SK-N-MC (cell line): ENCODE data around the gene TMEM60.

Experiments used
- DNase-seq: peaks from one replicate; pipeline ENCODE4 v3.0.0-alpha.2; 2011; ENCODE audit warnings: low read depth, low spot score
- H3K27ac ChIP-seq: fragments of 200-600 bp; sonication (generic); 2 replicates; pipeline ENCODE4 v1.5.1; 2016; ENCODE audit warnings: mixed run types
- H3K36me3 ChIP-seq: fragments of 200-600 bp; sonication (generic); 2 replicates; pipeline ENCODE4 v1.6.1; 2017; ENCODE audit warnings: antibody characterized with exemption, low read length, mixed read lengths; ENCODE audit not compliant: insufficient read depth
- H3K4me3 ChIP-seq: fragments of 200-600 bp; sonication (generic); 2 replicates; pipeline ENCODE4 v1.5.1; 2016
- H3K9ac ChIP-seq: fragments of 200-600 bp; sonication (generic); 2 replicates; pipeline ENCODE4 v1.8.0; 2017; ENCODE audit warnings: mixed run types, mixed read lengths; ENCODE audit not compliant: insufficient read length
- H3K9me3 ChIP-seq: fragments of 200-600 bp; sonication (generic); 2 replicates; pipeline ENCODE4 v1.6.1; 2017; ENCODE audit warnings: low read depth, mild to moderate bottlenecking, antibody characterized with exemption, low read length, moderate library complexity, mixed read lengths
- EZH2 ChIP-seq: fragments of 200-600 bp; sonication (generic); IDR thresholded peaks from one replicate; pipeline ENCODE4 v1.6.1; 2017; ENCODE audit warnings: antibody characterized with exemption
- FOXP2 ChIP-seq: optimal IDR thresholded peaks from 2 replicates; pipeline ENCODE3; 2011; ENCODE audit warnings: mild to moderate bottlenecking, moderate library complexity; ENCODE audit not compliant: insufficient read depth; ENCODE audit errors: extremely low read length, control extremely low read depth
- POLR2AphosphoS5 ChIP-seq: IDR thresholded peaks from 2 replicates; pipeline ENCODE4 v1.6.1; 2012; ENCODE audit warnings: mild to moderate bottlenecking, low read depth, low read length, borderline replicate concordance

TMEM60 gene

DNA sequence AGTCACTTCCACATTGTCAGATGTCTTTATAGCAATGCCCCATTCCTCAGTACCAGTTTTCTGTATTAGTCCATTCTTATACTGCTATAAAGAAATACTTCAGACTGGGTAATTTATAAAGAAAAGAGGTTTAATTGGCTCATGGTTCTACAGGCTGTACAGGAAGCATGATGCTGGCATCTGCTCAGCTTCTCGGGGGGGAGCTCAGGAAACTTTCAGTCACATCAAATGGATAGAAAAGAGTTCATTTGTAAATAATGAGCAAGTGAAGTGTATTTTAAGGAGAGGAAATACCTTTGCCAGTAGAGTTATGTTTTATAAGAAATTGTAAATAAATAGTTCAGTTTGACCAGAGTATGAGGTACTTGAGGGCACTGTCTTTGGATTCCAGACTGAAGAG lies 50.5 kb downstream of the TMEM60 start:
- no peak for DNase-seq
- H3K4me3 ChIP-seq, result no peak overlapping the region
- no peak overlapping the region for H3K27ac ChIP-seq
- H3K9me3 ChIP-seq, result no peaks in the 10 kb centered on the region
- no peak for TF ChIP-seq EZH2
- no peak for TF ChIP-seq POLR2AphosphoS5
- TF ChIP-seq FOXP2, result no peak
- H3K36me3 ChIP-seq, result peaks cover 15% of the 10 kb centered on the region
- no peak overlapping the region for H3K9ac ChIP-seq

- Histone ChIP-seq H3K4me3 (no peak overlapping the region), H3K9ac (no peak overlapping the region), H3K27ac (no peak overlapping the region), H3K9me3 (no peaks in the 10 kb centered on the region), H3K36me3 (peaks cover 16% of the 10 kb centered on the region)
- TF ChIP-seq POLR2AphosphoS5 (no peak), FOXP2 (no peak), EZH2 (no peak)
- DNase-seq, result no peak
Observed at GRCh38 chr7:77747178-77747577, 51.1 kb downstream of the TMEM60 start.

DNA sequence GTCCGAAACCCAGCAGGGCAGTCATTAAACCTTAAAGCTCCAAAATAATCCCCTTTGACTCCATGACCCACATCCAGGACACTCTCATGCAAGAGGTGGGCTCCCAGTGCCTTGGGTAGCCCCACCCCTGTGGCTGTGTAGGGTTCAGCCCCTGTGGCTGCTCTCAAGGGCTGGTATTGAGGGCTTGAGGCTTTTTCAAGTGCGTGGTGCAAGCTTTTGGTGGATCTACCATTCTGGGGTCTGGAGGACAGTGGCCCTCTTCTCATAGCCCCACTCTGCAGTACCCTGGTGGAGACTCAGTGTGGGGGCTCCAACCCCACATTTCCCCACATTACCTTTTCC lies 51.4 kb downstream of the TMEM60 start:
- TF ChIP-seq FOXP2 (no peak), POLR2AphosphoS5 (no peak), EZH2 (no peak)
- no peak overlapping the region for H3K9ac ChIP-seq
- no peak overlapping the region for H3K27ac ChIP-seq
- peaks cover 18% of the 10 kb centered on the region for H3K36me3 ChIP-seq
- no peaks in the 10 kb centered on the region for H3K9me3 ChIP-seq
- no peak for DNase-seq
- H3K4me3 ChIP-seq, result no peak overlapping the region

- Histone ChIP-seq H3K36me3 (peaks cover 15% of the 10 kb centered on the region), H3K27ac (no peak overlapping the region), H3K9me3 (no peaks in the 10 kb centered on the region), H3K4me3 (no peak overlapping the region), H3K9ac (no peak overlapping the region)
- no peak for DNase-seq
- TF ChIP-seq POLR2AphosphoS5 (no peak), EZH2 (no peak), FOXP2 (no peak)
Observed at GRCh38 chr7:77746164-77746823, 51.9 kb downstream of the TMEM60 start.

GRCh38 chr7:77745746-77746145 lies 52.5 kb downstream of the TMEM60 start:
- TF ChIP-seq FOXP2, result no peak
- no peak for TF ChIP-seq EZH2
- TF ChIP-seq POLR2AphosphoS5, result no peak
- no peaks in the 10 kb centered on the region for H3K9me3 ChIP-seq
- no peak for DNase-seq
- H3K27ac ChIP-seq, result no peak overlapping the region
- H3K9ac ChIP-seq, result no peak overlapping the region
- no peak overlapping the region for H3K4me3 ChIP-seq
- H3K36me3 ChIP-seq, result peaks cover 15% of the 10 kb centered on the region
